Measurements from ENCODE around the gene LNX1.
A peak's percentile ranks its signal among the peaks of the same experiment; 100 is the strongest.

LNX1 gene

DNA sequence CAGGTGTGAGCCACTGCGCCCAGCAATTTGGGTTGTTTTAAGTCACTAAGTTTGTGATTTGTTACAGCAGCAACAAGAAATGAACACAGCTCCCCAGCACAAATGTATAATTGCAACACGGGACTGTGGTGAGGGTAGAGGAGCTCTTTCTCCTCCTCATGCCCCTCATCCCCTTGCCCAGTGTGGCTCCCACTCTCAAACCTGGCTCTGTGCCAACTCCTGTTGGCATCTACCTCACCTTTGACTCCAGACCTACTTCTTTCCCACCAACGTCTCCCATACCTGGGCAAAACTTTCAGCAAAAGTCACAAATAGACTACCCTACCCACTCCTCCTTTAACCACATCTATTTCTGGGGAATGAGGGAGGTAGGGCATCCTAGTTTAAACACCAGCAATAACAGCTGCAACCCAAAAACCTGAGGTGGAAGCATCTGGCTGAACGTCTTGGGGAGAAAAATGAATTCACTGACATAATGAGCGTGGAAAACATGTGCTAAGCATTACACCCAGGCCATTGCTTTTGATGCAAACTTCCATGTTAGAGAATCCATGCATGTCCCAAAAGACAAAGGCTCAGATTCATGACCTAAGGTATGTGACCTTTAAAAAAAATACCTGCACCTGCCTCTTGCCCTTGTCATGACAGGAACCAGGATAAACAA is 19.2 kb downstream of the LNX1 start:
- no peak for DNase-seq

DNA sequence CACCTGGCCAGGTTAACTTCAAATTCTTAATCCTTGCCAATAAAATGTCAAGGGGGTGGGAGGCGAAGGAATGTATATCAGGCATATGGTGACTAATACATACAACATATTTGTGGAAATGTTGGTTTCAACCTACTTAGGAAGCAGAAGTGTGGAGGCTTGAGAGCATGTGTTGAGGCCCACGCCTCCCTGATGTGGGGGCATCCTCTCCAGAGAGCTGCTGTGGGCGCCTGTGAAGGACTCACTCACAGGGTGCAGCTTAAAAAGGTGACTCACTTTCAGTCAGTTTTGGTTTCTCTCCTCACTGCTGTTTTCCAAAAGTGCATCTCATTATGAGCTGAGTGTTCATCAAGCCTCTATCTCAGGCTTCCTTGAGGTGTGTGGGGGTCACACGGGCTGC is 27.5 kb downstream of the LNX1 start:
- DNase-seq, result peak; percentile 72

DNA sequence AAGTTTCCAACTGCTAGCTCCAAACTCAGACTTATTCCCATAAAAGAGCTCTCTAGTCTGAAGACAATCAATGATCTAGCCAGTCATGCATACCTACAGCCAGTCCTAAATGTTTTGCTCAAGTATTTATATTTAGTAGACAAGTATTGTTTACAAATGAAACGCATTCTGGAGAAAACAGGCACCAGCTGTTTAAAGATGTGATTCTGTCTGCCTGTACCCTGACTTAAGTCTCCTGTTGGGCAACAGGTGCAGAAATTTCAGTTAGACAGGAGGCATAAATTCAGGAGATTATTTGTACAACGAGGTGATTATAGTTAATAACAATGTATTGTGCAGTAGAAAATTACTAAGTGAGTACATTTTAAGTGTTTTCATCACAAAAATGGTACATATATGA is 28.9 kb downstream of the LNX1 start:
- no peak for DNase-seq

DNA sequence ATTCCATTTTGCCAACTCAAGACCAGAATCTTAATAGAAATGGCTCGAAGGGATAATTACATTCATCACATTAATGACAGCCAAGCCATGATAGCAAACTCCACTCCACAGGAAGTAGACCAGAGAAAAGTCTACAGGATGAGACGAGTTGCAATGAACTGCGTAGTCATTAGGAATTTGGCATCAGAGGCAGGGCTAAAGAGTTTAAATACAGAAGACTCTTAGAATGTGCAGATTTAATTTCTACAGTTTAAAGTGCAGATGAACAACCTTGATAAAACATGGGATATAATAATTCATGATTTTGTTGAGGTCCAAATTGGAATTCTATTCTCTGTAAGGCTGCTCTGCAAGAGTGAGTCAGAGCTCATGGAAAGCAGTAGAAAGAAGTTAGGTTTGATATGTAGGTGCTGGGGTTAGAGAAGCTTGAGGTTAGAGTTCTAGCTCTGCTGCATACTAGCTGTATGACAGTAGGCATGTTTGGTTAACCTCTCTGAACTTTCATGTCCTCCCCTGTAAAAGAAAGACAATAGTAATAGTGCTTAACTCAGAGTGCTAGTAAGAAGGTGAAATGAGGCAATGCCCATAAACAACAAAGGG is 32.2 kb downstream of the LNX1 start:
- no peak for DNase-seq

DNA sequence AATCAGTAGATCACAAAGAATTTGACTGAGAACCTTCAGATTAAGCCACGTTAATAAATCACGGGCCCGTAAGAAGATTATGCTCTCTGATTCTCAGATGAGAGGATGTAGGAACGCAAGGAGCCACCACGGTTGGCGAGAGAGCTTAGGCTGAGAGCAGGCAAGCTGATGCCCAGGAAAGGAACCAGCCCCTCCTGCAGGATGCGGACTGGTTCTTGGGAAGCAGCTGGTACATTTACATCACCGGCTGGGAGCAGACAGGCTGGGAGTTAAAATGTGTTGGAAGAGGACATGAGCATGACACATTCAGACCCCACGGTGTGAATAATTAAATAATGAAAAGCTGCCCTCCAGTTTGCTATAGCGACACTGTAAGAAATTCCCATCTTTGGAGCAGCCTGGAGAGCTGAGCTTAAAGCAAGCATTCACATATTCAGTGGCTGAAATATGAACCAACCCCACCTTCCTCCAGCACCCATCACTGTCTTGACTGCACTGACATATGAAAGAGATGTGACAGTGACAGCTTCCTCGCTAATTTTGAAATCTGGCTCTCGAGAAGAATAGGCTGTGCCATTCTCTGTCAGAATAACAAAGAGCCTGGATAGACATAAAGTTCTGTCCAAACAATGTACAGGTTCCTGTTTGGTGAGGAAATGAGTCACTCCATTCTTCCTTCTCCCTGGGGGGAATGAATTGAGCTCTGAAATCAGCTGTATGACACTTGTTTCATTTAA is 33.1 kb downstream of the LNX1 start:
- peak; percentile 5 for DNase-seq

DNA sequence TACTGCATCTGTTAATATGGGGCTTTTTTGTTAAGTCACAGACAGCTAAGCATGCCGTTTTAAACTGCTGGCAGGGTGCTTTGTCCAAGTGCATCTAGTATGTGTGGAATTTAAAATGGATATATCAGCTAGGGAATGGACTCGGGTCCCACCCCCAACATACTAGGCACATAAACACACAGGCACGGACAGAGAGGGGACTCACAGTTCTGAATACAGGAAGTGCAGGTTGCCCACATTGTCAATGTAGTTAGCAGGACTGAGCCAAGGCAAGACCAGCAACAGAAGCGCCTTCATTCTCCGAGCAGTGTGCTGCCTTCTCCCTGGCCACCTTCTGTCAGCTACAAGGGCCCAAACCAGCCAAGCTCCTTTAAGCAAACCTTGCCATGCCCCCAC is 33.6 kb downstream of the LNX1 start:
- DNase-seq, result no peak

DNA sequence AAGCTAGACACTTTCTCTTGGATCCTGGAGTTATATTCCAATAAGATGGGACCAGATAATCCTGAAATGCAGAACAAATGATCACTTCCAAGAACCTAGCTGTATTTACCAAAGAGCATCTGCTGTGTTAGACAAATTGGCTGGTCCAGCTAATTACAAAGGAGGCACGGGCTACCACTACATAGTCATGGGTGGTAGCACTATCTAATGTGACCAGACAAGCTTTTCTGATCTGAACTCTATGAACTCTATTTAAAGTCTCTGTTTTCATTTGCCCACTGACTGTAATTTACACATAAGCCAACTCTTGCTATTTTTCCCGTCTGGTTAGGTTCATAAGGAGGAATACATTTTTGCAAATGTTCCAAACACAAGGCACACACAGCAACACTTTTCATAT is 34.6 kb downstream of the LNX1 start:
- DNase-seq, result no peak

DNA sequence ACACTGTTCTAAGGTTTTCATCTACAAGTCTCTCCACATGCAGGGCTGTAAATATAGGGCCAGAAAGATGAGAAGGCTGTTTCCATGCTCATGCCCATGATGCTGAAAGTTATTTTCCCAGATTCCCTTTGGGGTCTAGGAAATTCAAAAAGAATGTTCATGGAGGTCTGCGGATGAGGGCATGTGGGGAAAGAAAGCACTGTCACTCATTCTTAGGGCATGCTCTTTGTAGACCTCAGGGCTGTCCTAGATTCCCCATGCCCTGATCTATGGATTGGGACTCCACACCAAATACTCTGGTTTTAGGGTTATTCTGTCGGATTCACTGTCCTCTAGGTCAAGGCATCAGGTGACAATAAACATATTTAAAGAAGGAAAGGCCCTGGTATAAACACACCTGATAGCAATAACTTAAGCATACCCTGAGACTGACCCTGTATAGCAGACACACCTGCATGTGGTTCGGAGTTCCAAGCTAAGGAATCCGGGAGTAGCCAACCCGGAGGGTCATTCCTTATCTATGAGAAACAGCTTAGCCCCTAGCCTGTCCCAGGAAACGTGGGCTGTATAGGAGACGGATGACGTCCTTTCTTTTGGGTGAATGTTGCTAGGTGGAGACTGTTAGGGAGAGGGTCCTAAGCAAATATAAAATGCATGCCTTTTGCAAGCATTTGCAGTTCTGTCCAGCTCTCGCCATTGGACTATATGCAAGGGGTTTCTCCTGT is 37.6 kb downstream of the LNX1 start:
- no peak for DNase-seq

DNA sequence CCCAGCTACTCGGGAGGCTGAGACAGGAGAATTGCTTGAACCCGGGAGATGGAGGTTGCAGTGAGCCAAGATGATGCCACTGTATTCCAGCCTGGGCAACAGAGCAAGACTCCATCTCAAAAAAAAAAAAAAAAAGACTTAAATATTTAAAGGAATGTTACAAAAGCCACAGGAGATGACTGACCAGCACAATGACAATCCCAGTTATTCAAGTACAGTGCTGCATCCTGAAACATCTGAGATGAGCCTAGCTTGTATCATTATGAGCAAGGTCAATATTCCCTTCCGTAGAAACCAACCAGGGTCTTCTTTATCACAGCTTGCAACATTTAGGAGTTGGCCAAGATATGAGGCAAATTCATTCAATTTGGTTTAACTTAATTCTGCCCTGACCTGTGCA is 38.6 kb downstream of the LNX1 start:
- DNase-seq, result no peak

DNA sequence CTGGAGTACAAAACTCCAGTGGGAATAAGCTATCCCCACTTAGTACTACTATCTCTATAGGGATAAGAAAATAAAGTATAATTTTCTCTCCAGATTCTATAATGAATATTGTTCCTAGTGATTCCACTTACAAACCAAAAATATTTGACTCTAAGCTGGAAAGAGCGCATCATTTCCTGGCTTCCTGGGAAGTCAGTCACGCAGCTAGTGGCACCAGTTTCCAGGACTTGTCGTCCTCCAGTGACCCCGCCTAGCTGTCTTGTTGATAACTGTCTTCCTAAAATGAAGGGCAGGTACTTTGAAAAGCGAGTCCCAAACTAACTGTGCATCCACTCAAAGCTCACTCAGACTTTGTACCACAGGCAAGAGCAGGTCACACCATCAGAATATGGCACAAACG is 39.3 kb downstream of the LNX1 start:
- peak; percentile 15 for DNase-seq

DNA sequence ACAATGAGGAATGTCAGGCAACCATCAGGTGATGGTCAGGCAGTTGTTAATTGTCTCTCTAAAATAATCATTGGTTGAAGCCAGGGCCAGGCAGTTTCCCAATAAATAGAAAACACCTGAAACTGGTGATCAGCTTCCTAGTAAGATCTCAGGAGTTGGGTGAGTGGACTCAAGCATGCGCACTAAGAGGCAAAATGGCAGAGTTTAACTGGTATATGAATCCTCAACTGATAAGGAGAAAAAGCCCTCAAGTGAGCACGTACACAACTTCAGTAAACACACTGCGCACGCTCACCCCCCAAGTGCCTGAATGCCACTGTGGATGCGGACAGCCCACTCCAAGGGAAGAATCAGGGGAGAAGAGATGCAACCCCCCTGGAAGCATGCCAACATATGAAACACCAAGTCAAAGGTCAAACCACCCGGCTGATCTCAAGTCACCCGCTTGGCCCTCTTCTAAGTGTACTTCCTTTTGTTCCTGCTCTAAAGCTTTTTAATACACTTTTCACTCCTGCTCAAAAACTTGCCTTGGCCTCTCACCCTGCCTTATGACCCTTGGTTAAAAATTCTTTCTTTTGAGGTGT is 39.9 kb downstream of the LNX1 start:
- DNase-seq, result no peak

DNA sequence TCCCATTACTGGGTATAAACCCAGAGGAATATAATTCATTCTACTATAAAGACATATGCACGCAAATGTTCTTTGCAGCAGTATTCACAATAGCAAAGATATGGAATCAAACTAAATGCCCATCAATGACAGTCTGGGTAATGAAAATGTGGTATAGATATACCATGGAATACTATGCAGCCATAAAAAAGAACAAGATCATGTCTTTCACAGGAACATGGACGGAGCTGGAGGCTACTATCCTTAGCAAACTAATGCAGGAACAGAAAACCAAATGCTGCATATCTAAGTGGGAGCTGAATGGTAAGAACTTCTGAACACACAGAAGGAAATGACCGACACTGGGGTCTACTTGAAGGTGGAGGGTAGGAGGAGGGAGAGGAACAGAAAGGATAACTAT is 42.6 kb downstream of the LNX1 start:
- DNase-seq, result no peak

DNA sequence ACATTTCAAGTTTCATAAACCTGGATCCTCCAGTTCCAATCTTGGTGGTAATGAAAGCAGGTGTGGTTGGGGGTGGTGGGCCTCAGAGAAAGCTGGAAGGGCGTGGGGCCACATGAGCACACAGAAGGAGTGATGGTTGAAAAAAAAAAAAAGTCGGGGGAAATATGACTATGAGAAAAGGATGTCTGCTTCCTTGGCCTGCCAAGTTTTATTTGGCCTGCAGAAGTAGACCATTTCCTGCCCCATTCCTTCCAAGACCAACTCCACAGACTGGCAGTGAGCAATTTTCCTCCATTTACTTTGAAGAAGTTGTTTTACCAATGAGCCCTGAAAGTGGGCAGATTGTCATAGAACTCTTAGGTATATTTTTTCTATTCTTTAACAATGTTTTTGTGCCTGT is 43.3 kb downstream of the LNX1 start:
- no peak for DNase-seq

DNA sequence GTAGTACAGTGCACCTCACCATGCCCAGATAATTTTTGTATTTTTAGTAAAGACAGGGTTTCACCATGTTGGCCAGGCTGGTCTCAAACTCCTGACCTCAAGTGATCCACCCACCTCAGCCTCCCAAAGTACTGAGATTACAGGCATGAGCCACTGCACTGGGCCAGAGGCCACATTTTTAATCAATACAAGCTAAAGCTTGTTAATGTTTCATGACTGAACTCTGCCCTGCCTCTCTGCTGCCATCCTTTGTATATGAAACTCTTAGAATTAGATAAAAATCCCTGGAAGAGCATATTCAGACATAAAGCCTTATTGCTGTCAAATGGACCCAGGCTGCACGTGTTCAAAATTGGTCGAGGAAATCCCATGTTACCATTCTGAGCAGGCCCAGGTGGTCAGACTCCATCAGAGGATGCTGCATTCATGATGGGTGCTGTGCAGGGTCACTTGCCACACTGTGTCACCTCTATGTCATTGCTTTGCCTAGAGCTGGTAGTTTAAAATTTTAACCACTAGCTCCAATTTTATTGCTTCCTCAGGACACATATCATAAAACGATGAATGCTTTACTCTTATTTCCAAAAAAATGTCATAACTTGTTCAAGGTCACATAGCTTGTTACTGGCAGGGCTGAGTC is 45.2 kb downstream of the LNX1 start:
- DNase-seq, result no peak

DNA sequence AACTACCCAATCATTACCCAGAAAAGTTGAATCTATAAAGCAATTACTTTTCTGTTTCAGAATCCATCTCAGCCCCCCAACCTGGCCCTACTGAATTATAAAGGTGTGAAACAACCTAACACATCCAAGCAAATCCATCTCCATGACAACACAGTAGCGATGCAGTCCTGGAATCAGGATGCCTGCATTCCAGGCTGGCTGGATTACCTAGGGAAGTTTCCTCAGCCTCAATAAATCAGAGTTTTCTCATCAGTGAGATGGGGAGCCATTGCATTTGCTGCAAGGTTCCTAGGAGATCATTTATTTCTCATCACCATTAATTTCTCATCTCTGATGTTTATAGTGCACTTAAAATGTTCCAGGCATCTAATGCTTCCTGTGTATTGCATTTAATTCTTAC is 46.0 kb downstream of the LNX1 start:
- DNase-seq, result no peak

DNA sequence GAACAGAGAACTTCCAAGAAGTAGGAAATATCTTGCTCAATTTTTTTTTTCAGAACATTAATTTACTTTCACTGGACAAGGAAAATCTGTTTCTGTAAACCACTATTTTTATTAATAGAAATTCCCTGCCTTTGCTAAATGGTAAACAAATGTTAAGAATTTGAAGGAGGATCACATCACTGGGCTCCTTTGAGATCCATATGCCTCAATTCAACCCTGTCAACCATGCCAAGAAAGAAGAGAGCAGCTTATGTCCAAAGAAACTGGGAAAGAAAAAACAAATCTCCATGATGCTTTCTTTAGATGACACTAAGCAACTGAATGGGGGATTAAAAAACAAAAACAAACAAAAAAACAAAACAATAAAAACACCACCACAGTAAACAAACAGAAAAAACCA is 47.7 kb downstream of the LNX1 start:
- no peak for DNase-seq

DNA sequence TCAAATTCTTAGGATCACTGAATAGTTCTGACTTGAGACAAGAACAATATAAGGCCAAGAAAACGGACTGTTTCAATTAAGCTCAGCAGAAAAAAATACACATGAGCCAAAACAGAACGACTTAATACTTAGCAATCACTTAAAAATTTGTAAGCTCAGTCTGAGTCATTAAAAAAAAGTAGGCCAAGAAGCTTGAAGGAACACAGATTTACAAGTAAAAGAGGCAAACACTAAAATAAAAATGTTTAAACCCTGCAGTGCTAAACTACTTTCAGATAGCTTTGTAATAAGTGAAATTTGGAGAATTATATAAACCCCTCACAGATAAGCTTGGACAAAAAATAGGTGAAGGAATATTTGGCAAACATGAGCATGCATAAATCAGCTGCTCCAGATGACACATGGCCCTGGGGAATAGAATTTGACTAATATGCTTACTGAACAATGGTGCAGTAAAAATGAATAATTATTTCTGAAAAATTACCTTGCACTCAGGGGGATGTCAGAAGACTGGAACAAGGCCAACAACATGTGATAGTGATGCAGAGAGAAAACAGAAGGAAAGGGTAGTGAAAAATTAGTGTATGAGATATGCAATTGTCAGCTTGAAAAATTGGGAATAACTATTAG is 49.6 kb downstream of the LNX1 start:
- peak; percentile 88 for DNase-seq

DNA sequence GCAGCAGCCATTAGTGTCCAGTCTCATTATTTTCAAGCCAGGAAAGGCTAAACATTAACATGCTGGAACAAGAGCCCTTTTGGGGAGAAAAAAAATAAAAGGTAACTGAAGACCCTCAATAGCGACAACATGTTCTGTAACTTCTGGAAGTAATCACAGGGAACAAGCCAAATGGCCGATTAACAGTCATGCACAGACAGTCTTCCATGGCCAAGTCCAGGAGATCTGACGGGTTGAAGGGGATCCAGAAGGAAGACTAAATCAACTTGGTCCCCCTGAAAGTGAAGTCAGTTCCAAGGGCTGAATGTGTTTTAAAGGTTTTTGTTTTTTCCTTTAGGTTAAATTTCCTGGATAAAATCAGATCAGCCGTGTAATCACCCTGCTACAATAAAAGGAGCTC is 52.5 kb downstream of the LNX1 start:
- DNase-seq, result no peak

DNA sequence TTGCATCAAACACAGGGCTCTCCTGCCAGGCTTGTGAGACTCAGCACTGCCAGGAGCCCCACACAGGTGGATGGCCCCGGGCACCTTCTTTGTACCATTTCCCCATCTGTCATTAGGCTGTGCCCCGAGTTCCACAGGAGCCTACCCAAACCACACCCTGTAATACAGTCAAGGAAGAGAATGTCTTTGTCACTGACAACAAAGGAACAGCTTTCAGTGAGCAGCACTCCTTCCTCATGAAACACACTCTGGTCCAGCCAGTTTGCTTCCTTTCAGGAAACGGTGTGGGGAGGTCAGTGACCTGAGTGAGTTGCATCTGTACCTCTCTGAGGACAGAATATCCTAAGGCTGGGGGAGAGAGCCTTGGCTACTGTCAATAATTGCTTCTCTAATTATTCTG is 53.7 kb downstream of the LNX1 start:
- DNase-seq, result no peak

DNA sequence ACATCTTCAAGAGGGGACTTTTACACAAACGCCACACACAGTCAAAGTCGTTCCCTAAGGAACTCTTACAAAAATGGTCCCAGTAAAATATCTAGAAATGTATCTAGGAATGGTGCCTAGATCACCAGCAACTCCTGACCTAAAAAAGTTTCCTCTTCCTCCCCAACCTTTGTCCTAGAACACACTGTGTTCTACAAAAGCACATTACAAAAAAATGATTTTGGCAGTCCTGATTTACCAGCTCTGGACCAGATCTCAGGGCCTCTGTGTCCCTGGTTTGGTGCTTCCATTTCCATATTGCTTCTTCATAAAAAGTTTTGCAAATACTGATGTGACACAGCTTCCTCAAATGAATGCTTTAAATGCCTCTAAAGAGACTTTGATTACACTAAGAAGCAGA is 55.0 kb downstream of the LNX1 start:
- DNase-seq, result no peak

DNA sequence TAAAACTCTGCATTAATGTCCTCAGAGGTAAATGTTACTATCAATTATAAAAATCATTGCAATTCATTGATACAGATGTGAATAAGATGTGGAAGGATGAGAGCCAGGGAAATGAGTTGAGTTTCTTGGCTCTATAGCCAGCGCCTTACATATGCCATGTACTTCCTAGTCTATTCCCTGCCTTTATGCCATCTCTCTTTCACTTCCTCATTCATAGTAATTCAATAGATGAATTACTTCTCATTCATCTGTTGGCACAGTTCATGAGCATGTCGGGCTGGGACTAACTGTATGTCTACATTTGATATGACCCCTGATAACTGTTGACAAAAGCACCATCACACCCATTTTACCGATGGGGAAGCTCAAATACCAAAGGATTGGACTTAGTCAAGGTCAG is 55.7 kb downstream of the LNX1 start:
- no peak for DNase-seq

DNA sequence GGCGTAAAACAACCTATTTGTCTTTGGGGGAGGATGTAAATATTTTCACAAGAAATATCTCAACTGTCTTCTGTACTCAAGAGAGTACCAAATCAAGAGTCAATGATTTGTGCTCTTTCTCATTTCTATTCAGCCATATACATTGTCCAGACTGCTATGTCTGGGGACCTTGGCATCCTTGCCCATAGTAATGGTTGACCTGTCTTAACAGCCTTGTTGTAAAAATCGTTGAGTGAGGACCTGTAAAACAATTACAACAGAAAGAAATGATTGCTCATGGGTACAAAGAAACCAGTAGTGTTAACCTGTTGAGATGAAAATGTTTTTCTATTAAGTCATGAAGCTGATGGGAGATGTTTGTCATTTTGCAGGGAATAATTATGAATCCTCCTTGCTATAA is 56.6 kb downstream of the LNX1 start:
- DNase-seq, result no peak

DNA sequence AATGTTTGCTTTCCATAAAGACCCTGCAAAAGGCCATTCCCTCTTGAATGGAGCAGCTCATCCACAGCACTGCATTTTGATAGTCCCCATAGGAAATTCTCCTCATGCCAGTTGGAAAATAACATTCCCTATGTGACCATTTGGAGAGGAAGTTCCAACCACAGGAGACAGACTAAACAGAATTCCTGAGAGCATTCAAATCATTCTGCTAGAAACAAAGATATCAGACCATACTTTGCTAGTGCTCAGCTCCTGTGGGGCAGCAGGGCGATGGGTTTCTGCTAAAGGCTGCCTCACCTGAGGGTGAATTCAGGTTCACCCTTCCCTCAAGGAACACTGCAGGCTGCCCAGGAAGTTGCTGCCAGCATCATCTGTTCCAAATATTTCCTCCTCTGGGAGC is 58.8 kb downstream of the LNX1 start:
- no peak for DNase-seq

Data from HCEC 1CT (cell line).